ENCODE results near the gene ARHGEF16.

ARHGEF16 gene

GRCh38 chr1:3450202-3450863 lies 4.1 kb upstream of the ARHGEF16 start:
- no peak overlapping the region for H3K27ac ChIP-seq (ENCODE audit: extremely low read depth, low read depth, low read length)
- TF ChIP-seq ZNF558 (tag by site-specific recombination; IDR thresholded peaks at IDR 0.05): no peak
- no peak for TF ChIP-seq ZNF670 (tag by site-specific recombination; IDR thresholded peaks at IDR 0.05; ENCODE audit: low read depth)
- TF ChIP-seq TRIM28 (IDR thresholded peaks at IDR 0.05; ENCODE audit: borderline replicate concordance, low read length): peak; percentile 77; the same call in 1 of the 2 replicates
- TF ChIP-seq ZNF121 (tag by site-specific recombination; IDR thresholded peaks at IDR 0.05): no peak
- TF ChIP-seq ZBTB44 (tag by site-specific recombination; IDR thresholded peaks at IDR 0.05): no peak
- TF ChIP-seq ZNF2 (tag by site-specific recombination; IDR thresholded peaks at IDR 0.05): no peak
- TF ChIP-seq HIC1 (tag by site-specific recombination; IDR thresholded peaks at IDR 0.05): no peak
- no peak for TF ChIP-seq ZFHX2 (tag by site-specific recombination; conservative IDR thresholded peaks at IDR 0.05)
- peak; percentile 63 for TF ChIP-seq SETDB1 (IDR thresholded peaks at IDR 0.05; ENCODE audit: insufficient read length, low read length)
- no peak for TF ChIP-seq ZNF704 (tag by site-specific recombination; IDR thresholded peaks at IDR 0.05)
- no peak for TF ChIP-seq ZNF274 (IDR thresholded peaks at IDR 0.05; ENCODE audit: low read length)
- TF ChIP-seq ZNF274 (tag by site-specific recombination; IDR thresholded peaks at IDR 0.05; ENCODE audit: borderline replicate concordance): no peak
- no peaks in the 10 kb centered on the region for H3K9me3 ChIP-seq (ENCODE audit: control insufficient read depth, insufficient read depth, low read depth, low read length)
- H3K4me1 ChIP-seq (ENCODE audit: control insufficient read depth, insufficient read depth, low read length): no peaks in the 10 kb centered on the region
- ChIA-PET POLR2A (no interaction called here), CTCF (interaction anchor here (0.6 to 1.5 kb wide), 4 partner anchors 21 to 1037 kb away, joined by 3 to 6 read pairs (median 3); no protein-coding TSS in a partner anchor)
- H3K36me3 ChIP-seq (ENCODE audit: control insufficient read depth in 2 of 2, insufficient read depth in 1 of 2, low read length in 2 of 2): no peaks in the 10 kb centered on the region
- no peak overlapping the region for H3K4me3 ChIP-seq (ENCODE audit: low read depth, low read length)

DNA sequence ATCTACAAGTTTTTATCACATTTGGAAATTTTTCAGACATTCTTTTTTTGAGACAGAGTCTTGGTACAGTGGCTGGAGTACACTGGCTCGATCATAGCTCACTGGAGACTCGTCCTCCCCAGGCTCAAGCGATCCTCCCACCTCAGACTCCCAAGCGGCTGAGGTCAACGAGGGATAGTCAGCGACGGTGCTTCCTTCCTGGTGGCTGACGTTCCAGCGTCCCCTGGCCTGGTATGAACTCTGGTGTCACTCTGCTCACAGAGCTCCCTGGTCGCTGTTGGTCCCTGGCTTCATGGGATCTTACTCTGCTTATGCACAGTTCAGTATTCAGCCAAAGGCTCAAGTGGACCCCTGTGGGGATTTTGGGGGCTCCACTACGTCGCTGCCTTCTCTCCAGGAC lies 3.5 kb upstream of the ARHGEF16 start:
- Histone ChIP-seq H3K36me3 (ENCODE audit: control insufficient read depth in 2 of 2, insufficient read depth in 1 of 2, low read length in 2 of 2) (no peaks in the 10 kb centered on the region), H3K9me3 (ENCODE audit: control insufficient read depth, insufficient read depth, low read depth, low read length) (no peaks in the 10 kb centered on the region), H3K4me3 (ENCODE audit: low read depth, low read length) (no peak overlapping the region), H3K27ac (ENCODE audit: extremely low read depth, low read depth, low read length) (no peak overlapping the region), H3K4me1 (ENCODE audit: control insufficient read depth, insufficient read depth, low read length) (no peaks in the 10 kb centered on the region)
- ChIA-PET CTCF (interaction anchor here (0.6 to 1.5 kb wide), 3 partner anchors 20 to 1036 kb away, joined by 3 to 6 read pairs (median 3); no protein-coding TSS in a partner anchor), POLR2A (no interaction called here)
- TF ChIP-seq ZBTB26 (tag by site-specific recombination; optimal IDR thresholded peaks at IDR 0.05): no peak
- no peak for TF ChIP-seq ZNF239 (tag by site-specific recombination; IDR thresholded peaks at IDR 0.05)
- no peak for TF ChIP-seq GLI4 (tag by site-specific recombination; IDR thresholded peaks at IDR 0.05)
- no peak for TF ChIP-seq HOXA7 (CRISPR knock-in tag; IDR thresholded peaks at IDR 0.05; ENCODE audit: borderline replicate concordance)
- TF ChIP-seq, protein P1, sequence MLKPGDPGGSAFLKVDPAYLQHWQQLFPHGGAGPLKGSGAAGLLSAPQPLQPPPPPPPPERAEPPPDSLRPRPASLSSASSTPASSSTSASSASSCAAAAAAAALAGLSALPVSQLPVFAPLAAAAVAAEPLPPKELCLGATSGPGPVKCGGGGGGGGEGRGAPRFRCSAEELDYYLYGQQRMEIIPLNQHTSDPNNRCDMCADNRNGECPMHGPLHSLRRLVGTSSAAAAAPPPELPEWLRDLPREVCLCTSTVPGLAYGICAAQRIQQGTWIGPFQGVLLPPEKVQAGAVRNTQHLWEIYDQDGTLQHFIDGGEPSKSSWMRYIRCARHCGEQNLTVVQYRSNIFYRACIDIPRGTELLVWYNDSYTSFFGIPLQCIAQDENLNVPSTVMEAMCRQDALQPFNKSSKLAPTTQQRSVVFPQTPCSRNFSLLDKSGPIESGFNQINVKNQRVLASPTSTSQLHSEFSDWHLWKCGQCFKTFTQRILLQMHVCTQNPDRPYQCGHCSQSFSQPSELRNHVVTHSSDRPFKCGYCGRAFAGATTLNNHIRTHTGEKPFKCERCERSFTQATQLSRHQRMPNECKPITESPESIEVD (tag by site-specific recombination; IDR thresholded peaks at IDR 0.05): no peak
- no peak for TF ChIP-seq KLF16 (tag by site-specific recombination; IDR thresholded peaks at IDR 0.05)
- TF ChIP-seq ZBTB20 (tag by site-specific recombination; IDR thresholded peaks at IDR 0.05): no peak
- no peak for TF ChIP-seq HIC1 (tag by site-specific recombination; IDR thresholded peaks at IDR 0.05)
- TF ChIP-seq GLI2 (tag by site-specific recombination; IDR thresholded peaks at IDR 0.05; ENCODE audit: borderline replicate concordance, low read depth): no peak
- no peak for TF ChIP-seq ZNF48 (tag by site-specific recombination; IDR thresholded peaks at IDR 0.05)
- no peak for TF ChIP-seq ZSCAN30 (tag by site-specific recombination; IDR thresholded peaks at IDR 0.05)
- TF ChIP-seq ZNF26 (tag by site-specific recombination; IDR thresholded peaks at IDR 0.05): no peak
